ENCODE measurements around the gene FLVCR1. TPM values are rescaled to one million over a fixed set of nuclear protein-coding genes. Genes with fewer than 3 reads are reported as not detected.

FLVCR1 gene
- total and polyA plus RNA-seq, 3 donors from 2014 or later: 7.4 to 13.3 (median 10.1) TPM

- intact Hi-C loops (cut with DNase I; ENCODE audit: low total_unique reads): no loop called here
- Histone ChIP-seq H3K27ac (no peak overlapping the region), H3K36me3 (ENCODE audit: low read depth, missing control alignments) (no peaks in the 10 kb centered on the region), H3K4me1 (peaks cover 5% of the 10 kb centered on the region), H3K4me3 (no peak overlapping the region), H3K9me3 (no peaks in the 10 kb centered on the region), H3K27me3 (no peaks in the 10 kb centered on the region)
- TF ChIP-seq CTCF (IDR thresholded peaks at IDR 0.05) (no peak), POLR2A (IDR thresholded peaks at IDR 0.05) (no peak)
- no peak for DNase-seq
- WGBS, 2 donors: 53 to 62% methylated on average over 3 of the region's 3 CpGs
Observed at GRCh38 chr1:212914789-212915188, 56.7 kb downstream of the FLVCR1 start.

GRCh38 chr1:212915245-212916091 lies 57.4 kb downstream of the FLVCR1 start:
- no peaks in the 10 kb centered on the region for H3K9me3 ChIP-seq
- H3K4me1 ChIP-seq: peaks cover 5% of the 10 kb centered on the region
- intact Hi-C loops (cut with DNase I; ENCODE audit: low total_unique reads): no loop called here
- no peak overlapping the region for H3K27ac ChIP-seq
- peak; percentile 60 for DNase-seq
- no peaks in the 10 kb centered on the region for H3K27me3 ChIP-seq
- TF ChIP-seq POLR2A (IDR thresholded peaks at IDR 0.05) (no peak), CTCF (IDR thresholded peaks at IDR 0.05) (peak in 2 of 3 experiments; percentile 25 to 26)
- H3K4me3 ChIP-seq: no peak overlapping the region
- WGBS, 2 donors: 62 to 65% methylated on average over 13 of the region's 13 CpGs
- H3K36me3 ChIP-seq (ENCODE audit: low read depth, missing control alignments): no peaks in the 10 kb centered on the region

DNA sequence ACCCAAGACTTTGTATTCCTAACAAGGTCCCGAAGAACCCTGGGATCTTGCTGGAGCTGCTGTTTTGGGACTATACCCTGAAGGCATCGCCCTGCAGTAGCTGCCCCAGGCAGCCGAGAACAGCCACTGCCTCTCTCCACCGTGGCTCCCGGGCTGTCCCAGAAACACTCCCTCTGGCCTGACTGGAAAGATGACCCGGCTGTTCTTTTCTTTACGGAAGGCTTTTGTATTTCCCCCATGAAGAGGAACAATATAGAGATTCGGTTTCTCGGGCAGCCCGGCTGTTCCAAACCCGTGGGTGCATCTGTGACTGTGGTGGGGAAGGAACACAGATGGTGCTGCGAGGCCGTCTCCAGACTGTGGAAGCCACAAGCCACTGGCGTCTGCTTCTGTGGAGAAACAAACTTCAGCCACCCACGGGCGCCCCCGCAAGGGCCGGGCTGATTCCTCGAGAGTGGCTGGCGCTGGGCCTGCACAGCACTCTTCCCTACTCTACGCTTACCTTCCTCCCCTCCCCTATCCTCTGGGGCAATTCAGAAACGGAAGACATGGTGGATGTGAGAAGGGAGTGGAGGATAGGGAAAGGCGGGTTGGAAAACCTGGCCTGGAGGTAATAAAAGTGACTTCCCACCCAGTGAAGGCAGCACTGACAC lies 58.5 kb downstream of the FLVCR1 start:
- H3K4me1 ChIP-seq: peaks cover 5% of the 10 kb centered on the region
- intact Hi-C loops (cut with DNase I; ENCODE audit: low total_unique reads): no loop called here
- DNase-seq: peak; percentile 50
- WGBS, 2 donors: 2 to 14% methylated on average over 10 to 23 of the region's 23 CpGs
- H3K36me3 ChIP-seq (ENCODE audit: low read depth, missing control alignments): no peaks in the 10 kb centered on the region
- H3K4me3 ChIP-seq: peak overlapping the region in 1 of 2 donors; percentile 31
- no peaks in the 10 kb centered on the region for H3K9me3 ChIP-seq
- no peaks in the 10 kb centered on the region for H3K27me3 ChIP-seq
- no peak for TF ChIP-seq POLR2A (IDR thresholded peaks at IDR 0.05)
- no peak for TF ChIP-seq CTCF (IDR thresholded peaks at IDR 0.05)
- H3K27ac ChIP-seq: no peak overlapping the region

GRCh38 chr1:212917134-212917485 lies 59.0 kb downstream of the FLVCR1 start:
- Histone ChIP-seq H3K27ac (no peak overlapping the region), H3K9me3 (no peaks in the 10 kb centered on the region), H3K4me3 (peak overlapping the region in 1 of 2 donors; percentile 31), H3K4me1 (peaks cover 5% of the 10 kb centered on the region), H3K27me3 (no peaks in the 10 kb centered on the region), H3K36me3 (ENCODE audit: low read depth, missing control alignments) (no peaks in the 10 kb centered on the region)
- intact Hi-C loops (cut with DNase I; ENCODE audit: low total_unique reads): no loop called here
- WGBS, 2 donors: 54 to 55% methylated on average over 9 of the region's 9 CpGs
- no peak for DNase-seq
- TF ChIP-seq CTCF (IDR thresholded peaks at IDR 0.05): no peak
- no peak for TF ChIP-seq POLR2A (IDR thresholded peaks at IDR 0.05)
